Stimulated activated CD8-positive, alpha-beta memory T cell treated with anti-CD3 and anti-CD28 coated beads, Interleukin-7, amount 100 ng/mL, for 4 hours (primary cell): Measurements from ENCODE around the gene SRGAP3.

ENCODE experiments used
- DNase-seq, 2 donors: peaks; one replicate each; pipeline ENCODE4 v3.0.0-alpha.2; 2020; ENCODE audit warnings: low read depth in 2 of 2

The SRGAP3 gene

GRCh38 chr3:9047452-9048346 lies 201.7 kb downstream of the SRGAP3 start:
- no peak for DNase-seq

- DNase-seq, result no peak
Measured at GRCh38 chr3:9045371-9045770, 204.1 kb downstream of the SRGAP3 start.

GRCh38 chr3:9043063-9043462 lies 206.4 kb downstream of the SRGAP3 start:
- DNase-seq, result no peak

GRCh38 chr3:9041626-9042025 lies 207.8 kb downstream of the SRGAP3 start:
- no peak for DNase-seq

GRCh38 chr3:9040996-9041395 lies 208.4 kb downstream of the SRGAP3 start:
- no peak for DNase-seq

- DNase-seq, result no peak
Measured at GRCh38 chr3:9037144-9037711, 212.2 kb downstream of the SRGAP3 start.

GRCh38 chr3:9036404-9037131 lies 212.9 kb downstream of the SRGAP3 start:
- no peak for DNase-seq

GRCh38 chr3:9035961-9036360 lies 213.5 kb downstream of the SRGAP3 start:
- DNase-seq, result no peak

- DNase-seq, result no peak
Measured at GRCh38 chr3:9035473-9035872, 214.0 kb downstream of the SRGAP3 start.

- DNase-seq, result no peak
Measured at GRCh38 chr3:9033867-9034266, 215.6 kb downstream of the SRGAP3 start.

GRCh38 chr3:9032231-9032777 lies 217.1 kb downstream of the SRGAP3 start:
- DNase-seq, result no peak

- DNase-seq, result no peak
Measured at GRCh38 chr3:9030034-9030433, 219.4 kb downstream of the SRGAP3 start.

- no peak for DNase-seq
Measured at GRCh38 chr3:9028134-9028533, 221.3 kb downstream of the SRGAP3 start.

- DNase-seq, result no peak
Measured at GRCh38 chr3:9026320-9027045, 223.0 kb downstream of the SRGAP3 start.

- no peak for DNase-seq
Measured at GRCh38 chr3:9024341-9024740, 225.1 kb downstream of the SRGAP3 start.

GRCh38 chr3:9023226-9023590 lies 226.2 kb downstream of the SRGAP3 start:
- DNase-seq, result no peak

- no peak for DNase-seq
Measured at GRCh38 chr3:9022305-9023225, 226.9 kb downstream of the SRGAP3 start.

- no peak for DNase-seq
Measured at GRCh38 chr3:9021271-9022009, 228.0 kb downstream of the SRGAP3 start.

- DNase-seq, result no peak
Measured at GRCh38 chr3:9020426-9020825, 229.0 kb downstream of the SRGAP3 start.
